Measurements from ENCODE around the gene RAB13.

RAB13 gene

DNA sequence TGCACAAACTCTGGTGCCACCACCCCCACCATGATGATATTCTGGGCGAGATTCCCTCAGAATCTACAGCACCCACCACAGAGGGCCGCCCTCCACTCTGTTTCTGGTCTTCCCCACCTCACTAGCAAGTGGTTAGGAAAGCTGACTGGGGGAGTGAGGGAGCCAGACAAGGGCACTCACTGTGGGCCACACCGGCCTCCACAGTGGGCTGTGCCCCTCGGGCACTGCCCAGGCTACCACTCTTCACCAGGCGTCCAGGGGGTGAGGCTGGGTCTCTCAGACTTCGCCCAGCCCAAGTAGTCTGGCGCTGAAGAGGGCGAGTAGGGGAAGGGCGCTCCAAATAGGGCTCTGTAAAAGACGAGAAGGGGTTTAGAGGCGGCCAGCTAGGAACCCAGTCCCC, 52.2 kb downstream of the RAB13 start:
- H3K79me2 ChIP-seq = no peaks in the 10 kb centered on the region
- H3K27me3 ChIP-seq (ENCODE audit: control insufficient read depth, insufficient read depth, low read length) = no peaks in the 10 kb centered on the region
- no peak overlapping the region for H2AFZ ChIP-seq
- H3K36me3 ChIP-seq (ENCODE audit: control insufficient read depth, insufficient read depth, low read length) = no peaks in the 10 kb centered on the region
- H3K4me1 ChIP-seq = no peaks in the 10 kb centered on the region
- no peak overlapping the region for H3K4me2 ChIP-seq (ENCODE audit: low read length)
- no peak for TF ChIP-seq CTCF (IDR thresholded peaks at IDR 0.05)
- no peak overlapping the region for H3K9ac ChIP-seq
- no peaks in the 10 kb centered on the region for H3K9me3 ChIP-seq (ENCODE audit: control insufficient read depth, low read length)
- no peak overlapping the region for H3K27ac ChIP-seq
- no peak overlapping the region for H3K4me3 ChIP-seq (ENCODE audit: low read depth, low read length)

- Histone ChIP-seq H3K79me2 (no peaks in the 10 kb centered on the region), H3K4me2 (ENCODE audit: low read length) (no peak overlapping the region), H3K9ac (no peak overlapping the region), H3K4me1 (no peaks in the 10 kb centered on the region), H3K4me3 (ENCODE audit: low read depth, low read length) (no peak overlapping the region), H3K9me3 (ENCODE audit: control insufficient read depth, low read length) (no peaks in the 10 kb centered on the region), H3K27me3 (ENCODE audit: control insufficient read depth, insufficient read depth, low read length) (no peaks in the 10 kb centered on the region), H2AFZ (no peak overlapping the region), H3K36me3 (ENCODE audit: control insufficient read depth, insufficient read depth, low read length) (no peaks in the 10 kb centered on the region), H3K27ac (no peak overlapping the region)
- no peak for TF ChIP-seq CTCF (IDR thresholded peaks at IDR 0.05)
These were observed 52.7 kb downstream of the RAB13 start for GRCh38 chr1:153933430-153933829.

GRCh38 chr1:153932156-153933131, 53.7 kb downstream of the RAB13 start:
- H3K4me3 ChIP-seq (ENCODE audit: low read depth, low read length) = no peak overlapping the region
- H3K79me2 ChIP-seq = no peaks in the 10 kb centered on the region
- H3K27ac ChIP-seq = no peak overlapping the region
- H3K4me2 ChIP-seq (ENCODE audit: low read length) = no peak overlapping the region
- H2AFZ ChIP-seq = no peak overlapping the region
- no peaks in the 10 kb centered on the region for H3K27me3 ChIP-seq (ENCODE audit: control insufficient read depth, insufficient read depth, low read length)
- H3K9ac ChIP-seq = no peak overlapping the region
- no peaks in the 10 kb centered on the region for H3K4me1 ChIP-seq
- no peak for TF ChIP-seq CTCF (IDR thresholded peaks at IDR 0.05)
- H3K36me3 ChIP-seq (ENCODE audit: control insufficient read depth, insufficient read depth, low read length) = no peaks in the 10 kb centered on the region
- no peaks in the 10 kb centered on the region for H3K9me3 ChIP-seq (ENCODE audit: control insufficient read depth, low read length)

Measured in parathyroid adenoma (tissue), 2 donors.